Activated T-cell treated with anti-CD3 and anti-CD28 coated beads, Interleukin-2, amount 50 U/mL, for 4 hours (primary cell): Measurements from ENCODE around the gene TPSG1. TPM values are rescaled to one million over a fixed set of nuclear protein-coding genes. Genes with fewer than 3 reads are reported as not detected.
A peak's percentile ranks its signal among the peaks of the same experiment; 100 is the strongest.
"Not testable (repeated sequence)": the region's sequence is repeated elsewhere in the genome, so short reads cannot be mapped to it uniquely, and the experiment has no call there.

Source experiments
- ATAC-seq, 2 donors: fragments of 200-7000 bp; cut with Tn5 transposase; one replicate each; pipeline ENCODE4 v1.10.0; 2021
- DNase-seq: peaks from one replicate; pipeline ENCODE4 v3.0.0-alpha.2; 2020
- H3K27me3 Mint-ChIP-seq: one replicate; pipeline ENCODE4 v1.8.0; 2021; ENCODE audit warnings: low read depth, mixed read lengths
- H3K36me3 Mint-ChIP-seq: one replicate; pipeline ENCODE4 v1.8.0; 2022; ENCODE audit warnings: mixed read lengths; ENCODE audit not compliant: insufficient read depth
- H3K4me1 Mint-ChIP-seq: one replicate; pipeline ENCODE4 v1.8.0; 2021; ENCODE audit warnings: low read depth, mixed read lengths
- H3K4me3 Mint-ChIP-seq: one replicate; pipeline ENCODE4 v1.8.0; 2021; ENCODE audit warnings: mild to moderate bottlenecking, moderate library complexity, mixed read lengths
- H3K9me3 Mint-ChIP-seq: one replicate; pipeline ENCODE4 v1.8.0; 2021; ENCODE audit warnings: mixed read lengths
- total RNA-seq, 3 donors: library from RNA; stranded (reverse); gene quantifications; one replicate each; pipeline ENCODE4 v1.2.1, GENCODE V29; 2021

Gene TPSG1
- total RNA-seq, 3 donors from 2014 or later: not detected

DNA sequence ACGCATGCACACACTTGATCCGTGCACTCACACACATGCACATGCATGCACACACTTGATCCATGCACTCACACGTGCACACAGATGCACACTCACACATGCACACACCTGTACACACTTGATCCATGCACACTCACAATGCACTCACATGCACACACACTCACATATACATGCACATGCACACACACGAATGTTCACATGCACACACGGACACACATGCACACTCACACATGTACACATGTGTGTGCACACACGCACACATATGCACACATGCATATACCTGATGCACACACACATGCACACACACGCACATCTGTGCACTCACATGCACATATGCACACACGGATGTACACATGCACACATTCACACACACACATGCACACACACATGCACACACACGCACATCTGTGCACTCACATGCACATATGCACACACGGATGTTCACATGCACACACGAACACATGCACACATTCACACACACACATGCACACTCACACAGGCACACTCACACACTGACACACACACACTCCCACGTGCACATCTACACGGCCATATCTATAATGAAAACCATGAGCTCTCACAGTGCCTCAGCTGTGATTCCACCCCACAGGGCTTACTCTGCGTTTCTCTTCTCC, 23.0 kb upstream of the TPSG1 start:
- not testable (repeated sequence) for DNase-seq, H3K4me1 Mint-ChIP-seq, H3K36me3 Mint-ChIP-seq, ATAC-seq, H3K4me3 Mint-ChIP-seq, H3K9me3 Mint-ChIP-seq, H3K27me3 Mint-ChIP-seq

DNA sequence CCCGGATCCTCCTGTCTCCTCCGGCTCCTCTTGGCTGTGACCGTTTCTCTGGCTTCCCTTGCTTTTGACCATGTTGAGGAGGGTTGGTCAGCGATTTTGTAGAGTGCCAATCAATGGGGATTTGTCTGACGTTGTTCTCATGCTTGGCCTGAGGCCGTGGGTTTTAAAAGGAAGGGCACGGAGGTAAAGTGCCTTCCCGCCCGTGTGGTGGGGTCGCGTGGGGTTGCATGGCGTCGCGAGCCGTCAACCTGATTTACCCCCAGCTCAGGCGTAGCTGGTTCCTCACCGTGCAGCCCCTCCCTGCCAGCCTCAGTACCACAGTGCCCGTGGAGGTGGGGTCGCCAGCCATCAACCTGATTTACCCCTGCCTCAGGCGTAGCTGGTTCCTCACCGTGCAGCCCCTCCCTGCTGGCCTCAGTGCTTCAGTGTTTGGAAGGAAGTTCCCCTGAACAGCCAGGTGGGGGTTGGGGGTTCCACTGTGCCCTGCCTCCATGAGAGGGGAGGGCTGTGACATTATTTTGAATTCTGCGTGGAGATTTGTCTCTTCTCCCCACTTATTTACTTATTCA, 20.5 kb upstream of the TPSG1 start:
- H3K36me3 Mint-ChIP-seq: no peaks in the 10 kb centered on the region
- H3K4me1 Mint-ChIP-seq: peaks cover 2% of the 10 kb centered on the region
- no peak overlapping the region for H3K4me3 Mint-ChIP-seq
- H3K27me3 Mint-ChIP-seq: peaks cover 9% of the 10 kb centered on the region
- H3K9me3 Mint-ChIP-seq: no peaks in the 10 kb centered on the region
- DNase-seq (no peak), ATAC-seq (no peak)

DNA sequence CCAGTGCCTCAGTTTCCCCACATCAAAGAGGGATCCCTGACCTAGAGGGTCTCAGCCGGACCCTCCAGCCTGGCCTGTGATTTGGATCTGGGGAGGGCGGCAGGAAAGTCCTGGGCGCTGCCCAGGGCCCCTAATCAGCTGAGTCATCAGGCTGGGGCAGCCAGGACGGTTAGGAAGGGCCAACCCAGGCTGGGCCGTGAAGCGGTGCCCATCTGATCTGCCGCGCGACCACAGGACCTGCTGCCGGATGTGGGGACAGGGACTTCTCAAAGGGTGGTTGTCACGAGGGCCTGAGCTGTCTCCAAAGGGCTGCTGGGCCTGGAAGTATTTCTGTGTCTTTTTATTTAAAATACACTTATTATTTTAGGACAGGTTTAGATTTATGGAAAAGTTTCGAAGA, 19.8 kb upstream of the TPSG1 start:
- H3K4me3 Mint-ChIP-seq: no peak overlapping the region
- no peaks in the 10 kb centered on the region for H3K9me3 Mint-ChIP-seq
- H3K27me3 Mint-ChIP-seq: peaks cover 9% of the 10 kb centered on the region
- peaks cover 2% of the 10 kb centered on the region for H3K4me1 Mint-ChIP-seq
- H3K36me3 Mint-ChIP-seq: no peaks in the 10 kb centered on the region
- ATAC-seq (no peak), DNase-seq (no peak)

DNA sequence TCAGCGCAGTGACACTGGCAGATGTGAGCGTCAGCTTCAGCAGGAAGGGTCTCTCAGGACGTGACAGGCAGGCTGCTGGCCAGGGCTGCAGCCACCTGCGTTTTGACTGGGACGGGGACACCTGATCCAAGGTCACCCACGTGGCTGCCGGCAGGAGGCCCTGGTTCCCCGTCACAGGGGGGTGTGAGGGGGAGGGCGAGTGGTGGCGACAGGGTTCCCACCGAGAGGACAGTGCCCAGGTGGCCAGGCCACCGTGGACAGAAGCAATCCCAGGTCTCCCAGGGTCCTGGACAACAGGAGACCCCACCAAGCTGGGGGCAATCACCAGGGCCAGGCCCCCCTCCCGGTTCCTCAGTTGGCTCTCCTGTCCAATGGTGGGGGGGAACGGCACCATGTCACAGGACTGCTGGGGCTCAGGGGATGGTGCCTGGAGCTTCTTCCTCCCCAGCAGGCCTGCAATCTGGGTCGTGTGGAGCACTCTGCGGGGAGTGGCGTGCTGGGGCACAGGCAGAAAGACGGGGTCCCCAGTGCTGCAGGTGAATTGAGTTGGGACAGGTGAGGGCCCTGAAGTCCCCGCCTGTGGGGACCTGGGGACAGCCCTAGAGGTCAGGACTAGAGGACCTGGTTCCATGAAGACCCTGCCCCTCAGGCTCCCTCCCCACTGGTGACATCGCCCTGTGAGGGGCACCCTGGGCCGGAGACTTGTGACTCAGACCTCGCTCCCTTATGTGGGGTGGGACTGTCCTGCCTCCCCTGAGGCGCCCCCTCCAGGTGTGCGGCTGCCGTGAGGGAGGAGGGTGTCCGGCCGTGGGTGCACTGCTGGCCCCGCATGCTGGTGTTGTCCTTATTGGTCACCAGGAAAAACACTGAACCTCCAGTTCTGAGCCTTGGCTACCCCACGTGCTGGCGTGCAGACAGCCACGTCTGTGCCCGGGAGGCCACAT, 19.1 kb upstream of the TPSG1 start:
- ATAC-seq, H3K9me3 Mint-ChIP-seq, H3K27me3 Mint-ChIP-seq, H3K36me3 Mint-ChIP-seq, H3K4me1 Mint-ChIP-seq, H3K4me3 Mint-ChIP-seq, DNase-seq: not testable (repeated sequence)

DNA sequence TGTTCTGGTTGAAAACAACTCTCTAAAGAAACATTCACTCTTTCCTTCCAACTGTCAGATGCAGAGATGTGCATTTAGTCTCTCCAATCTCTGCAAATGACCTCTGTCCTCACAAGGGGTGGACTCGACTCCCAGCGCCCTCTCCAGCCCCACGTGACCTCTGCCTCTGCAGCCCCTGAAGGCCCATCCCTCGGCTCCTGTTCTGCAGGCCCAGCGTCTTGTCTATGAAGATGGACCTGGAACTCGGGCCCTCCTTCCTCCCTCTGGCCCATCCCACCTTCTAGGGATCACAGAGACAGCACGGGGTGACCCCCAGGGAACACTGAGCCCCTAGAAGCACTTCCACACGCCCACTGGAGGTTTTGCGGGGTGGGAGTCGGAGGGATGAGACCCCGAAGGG, 18.3 kb upstream of the TPSG1 start:
- H3K36me3 Mint-ChIP-seq, H3K4me1 Mint-ChIP-seq, DNase-seq, H3K9me3 Mint-ChIP-seq, ATAC-seq, H3K4me3 Mint-ChIP-seq, H3K27me3 Mint-ChIP-seq: not testable (repeated sequence)

DNA sequence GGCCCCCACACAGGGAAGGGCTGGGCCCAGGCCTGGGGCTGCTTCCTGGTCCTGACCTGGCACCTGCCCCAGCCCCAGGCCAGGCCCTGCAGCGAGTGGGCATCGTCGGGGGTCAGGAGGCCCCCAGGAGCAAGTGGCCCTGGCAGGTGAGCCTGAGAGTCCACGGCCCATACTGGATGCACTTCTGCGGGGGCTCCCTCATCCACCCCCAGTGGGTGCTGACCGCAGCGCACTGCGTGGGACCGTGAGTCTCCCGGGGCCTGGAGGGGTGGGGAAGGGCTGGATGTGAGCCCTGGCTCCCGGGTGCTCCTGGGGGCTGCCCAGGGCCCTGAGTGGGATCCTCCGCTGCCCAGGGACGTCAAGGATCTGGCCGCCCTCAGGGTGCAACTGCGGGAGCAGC, 16.0 kb upstream of the TPSG1 start:
- H3K9me3 Mint-ChIP-seq, H3K4me1 Mint-ChIP-seq, ATAC-seq: not testable (repeated sequence)

DNA sequence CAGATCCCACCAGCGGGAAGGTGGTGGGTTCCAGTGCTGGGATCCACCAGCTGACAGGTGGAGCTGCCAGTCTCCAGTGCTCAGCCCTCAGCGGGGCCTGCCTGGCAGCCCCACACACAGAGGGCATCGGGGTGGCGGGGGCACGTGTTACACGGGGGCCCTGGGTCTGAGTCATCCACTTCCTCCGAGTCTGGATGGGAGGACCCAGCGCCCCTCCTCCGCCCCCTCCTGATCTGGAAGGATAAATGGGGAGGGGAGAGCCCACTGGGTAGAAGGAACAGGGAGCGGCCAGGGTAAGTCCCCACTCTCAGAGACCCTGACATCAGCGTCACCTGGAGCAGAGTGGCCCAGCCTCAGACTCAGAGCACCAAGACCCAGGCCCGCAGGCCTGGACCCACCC, 15.4 kb upstream of the TPSG1 start, which contains the start of gene TPSAB1:
Gene TPSAB1 (plus strand): TSS at position 270 of the 400 bp plus-strand sequence. CDS start 234 bp downstream, outside the sequence.
- not testable (repeated sequence) for H3K27me3 Mint-ChIP-seq, H3K9me3 Mint-ChIP-seq, ATAC-seq, DNase-seq, H3K4me1 Mint-ChIP-seq, H3K36me3 Mint-ChIP-seq, H3K4me3 Mint-ChIP-seq

More for the DNA sequence above, 16.0 kb upstream of the TPSG1 start:
- DNase-seq, H3K27me3 Mint-ChIP-seq, H3K4me3 Mint-ChIP-seq, H3K36me3 Mint-ChIP-seq: not testable (repeated sequence)

DNA sequence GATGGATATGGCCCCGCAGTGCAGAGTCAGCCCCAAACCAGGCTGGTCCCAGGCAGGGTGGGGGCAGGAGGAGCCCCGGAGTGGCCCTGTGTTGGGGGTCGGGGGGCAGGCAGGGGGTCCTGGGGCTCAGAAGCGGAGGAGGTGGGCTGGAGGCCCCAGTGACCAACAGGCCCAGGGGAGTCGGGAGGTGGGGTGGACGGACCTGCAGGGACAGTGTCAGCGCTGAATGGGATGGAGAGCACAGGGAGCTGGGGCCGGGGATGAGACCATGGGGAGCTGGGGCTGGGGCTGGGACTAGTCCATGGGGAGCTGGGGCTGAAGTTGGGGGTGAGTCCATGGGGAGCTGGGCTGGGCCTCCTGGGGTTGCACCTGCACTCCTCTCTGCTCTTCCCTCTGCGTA, 14.5 kb upstream of the TPSG1 start:
- not testable (repeated sequence) for DNase-seq, H3K36me3 Mint-ChIP-seq, H3K4me3 Mint-ChIP-seq, H3K9me3 Mint-ChIP-seq, H3K4me1 Mint-ChIP-seq, H3K27me3 Mint-ChIP-seq, ATAC-seq

DNA sequence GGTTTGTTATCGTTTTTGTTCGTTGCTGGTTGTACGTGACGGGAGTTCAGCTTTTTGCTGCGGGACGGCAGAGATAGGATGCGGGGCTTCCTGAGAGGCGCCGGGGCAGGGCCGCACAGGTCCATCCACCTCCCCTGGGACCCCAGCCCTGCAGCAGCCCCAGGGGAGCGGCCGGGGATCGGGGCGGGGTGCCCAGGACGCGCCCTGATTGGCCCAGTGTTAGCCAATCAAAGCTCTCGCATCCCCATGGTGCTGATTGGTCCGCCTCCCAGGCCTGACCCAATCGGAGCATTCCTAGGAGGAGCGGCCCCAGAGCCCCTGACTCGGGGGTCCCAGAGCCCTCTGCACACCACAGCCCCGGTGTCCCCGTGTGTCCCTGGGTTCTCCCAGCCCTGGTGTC, 13.8 kb upstream of the TPSG1 start:
- ATAC-seq: peak in 1 of 2 donors; percentile 24
- H3K4me1 Mint-ChIP-seq, H3K9me3 Mint-ChIP-seq, DNase-seq, H3K36me3 Mint-ChIP-seq, H3K27me3 Mint-ChIP-seq, H3K4me3 Mint-ChIP-seq: not testable (repeated sequence)

DNA sequence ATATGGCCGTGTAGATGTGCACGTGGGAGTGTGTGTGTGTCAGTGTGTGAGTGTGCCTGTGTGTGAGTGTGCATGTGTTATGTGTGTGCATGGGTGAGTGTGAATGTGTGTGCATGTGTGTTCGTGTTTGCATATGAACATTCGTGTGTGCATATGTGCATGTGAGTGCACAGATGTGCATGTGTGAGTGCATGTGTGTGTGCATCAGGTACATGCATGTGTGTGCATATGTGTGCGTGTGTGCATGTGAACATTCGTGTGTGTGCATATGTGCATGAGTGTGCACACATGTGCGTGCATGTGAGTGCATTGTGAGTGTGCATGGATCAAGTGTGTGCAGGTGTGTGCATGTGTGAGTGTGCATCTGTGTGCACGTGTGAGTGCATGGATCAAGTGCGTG, 12.9 kb upstream of the TPSG1 start:
- DNase-seq: no peak
- Mint-ChIP-seq H3K4me1 (no peaks in the 10 kb centered on the region), H3K4me3 (no peak overlapping the region), H3K27me3 (no peaks in the 10 kb centered on the region), H3K36me3 (no peaks in the 10 kb centered on the region), H3K9me3 (no peaks in the 10 kb centered on the region)
- no peak for ATAC-seq

DNA sequence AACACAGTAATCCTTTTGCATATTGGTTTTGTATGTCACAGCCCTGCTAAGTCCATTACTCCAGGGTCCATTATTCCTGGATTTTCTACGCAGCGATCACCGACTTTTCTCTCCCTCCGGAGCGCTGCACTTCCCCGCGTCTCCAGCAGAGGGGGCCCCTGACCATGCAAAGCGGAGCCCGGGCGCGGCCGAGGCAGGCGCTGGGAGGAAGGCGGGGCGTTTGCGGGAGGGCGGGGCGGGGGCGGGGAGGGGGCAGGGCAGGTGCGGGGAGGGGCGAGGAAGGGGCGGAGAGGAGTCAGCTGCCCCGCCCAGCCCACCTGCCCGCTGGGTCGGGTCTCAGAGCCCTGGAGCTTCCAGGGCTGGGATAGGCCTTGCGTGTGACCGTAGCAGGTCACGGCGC, 11.6 kb upstream of the TPSG1 start:
- H3K27me3 Mint-ChIP-seq, H3K4me1 Mint-ChIP-seq, H3K9me3 Mint-ChIP-seq, DNase-seq, H3K36me3 Mint-ChIP-seq, H3K4me3 Mint-ChIP-seq: not testable (repeated sequence)
- peak; percentile 66 to 68 for ATAC-seq

DNA sequence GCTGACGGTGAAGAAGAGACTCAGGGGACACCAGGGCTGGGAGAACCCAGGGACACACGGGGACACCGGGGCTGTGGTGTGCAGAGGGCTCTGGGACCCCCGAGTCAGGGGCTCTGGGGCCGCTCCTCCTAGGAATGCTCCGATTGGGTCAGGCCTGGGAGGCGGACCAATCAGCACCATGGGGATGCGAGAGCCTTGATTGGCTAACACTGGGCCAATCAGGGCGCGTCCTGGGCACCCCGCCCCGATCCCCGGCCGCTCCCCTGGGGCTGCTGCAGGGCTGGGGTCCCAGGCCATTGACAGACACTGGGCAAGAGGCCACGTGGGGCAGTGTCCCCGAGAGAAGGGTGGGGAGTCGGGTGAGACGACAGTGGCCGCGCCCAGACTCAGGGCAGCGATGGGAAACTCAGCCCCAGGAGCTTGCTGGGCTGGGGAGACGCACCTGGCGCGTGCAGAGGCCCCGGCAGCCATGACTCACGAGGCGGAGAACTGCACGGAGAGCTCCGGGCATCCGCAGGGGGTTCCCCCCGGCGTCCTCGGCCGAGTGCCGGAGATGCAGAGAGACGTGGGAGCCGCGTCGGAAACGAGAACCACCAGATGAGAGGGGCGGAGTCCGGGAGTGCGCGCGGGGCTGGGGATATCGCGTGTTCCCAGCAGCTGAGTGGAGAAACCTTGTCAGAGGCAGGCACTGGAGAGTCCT, 7.1 kb upstream of the TPSG1 start:
- not testable (repeated sequence) for H3K36me3 Mint-ChIP-seq, H3K4me1 Mint-ChIP-seq, H3K27me3 Mint-ChIP-seq, DNase-seq, H3K4me3 Mint-ChIP-seq, H3K9me3 Mint-ChIP-seq
- ATAC-seq: peak; percentile 46 to 62

DNA sequence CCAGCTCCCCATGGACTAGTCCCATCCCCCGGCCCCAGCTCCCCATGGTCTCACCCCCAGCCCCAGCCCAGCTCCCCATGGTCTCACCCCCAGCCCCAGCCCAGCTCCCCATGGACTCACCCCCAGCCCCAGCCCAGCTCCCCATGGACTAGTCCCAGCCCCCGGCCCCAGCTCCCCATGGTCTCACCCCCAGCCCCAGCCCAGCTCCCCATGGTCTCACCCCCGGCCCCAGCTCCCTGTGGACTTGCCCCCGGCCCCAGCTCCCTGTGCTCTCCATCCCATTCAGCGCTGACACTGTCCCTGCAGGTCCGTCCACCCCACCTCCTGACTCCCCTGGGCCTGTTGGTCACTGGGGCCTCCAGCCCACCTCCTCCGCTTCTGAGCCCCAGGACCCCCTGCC, 6.2 kb upstream of the TPSG1 start:
- ATAC-seq, DNase-seq, H3K4me3 Mint-ChIP-seq, H3K9me3 Mint-ChIP-seq, H3K27me3 Mint-ChIP-seq, H3K4me1 Mint-ChIP-seq, H3K36me3 Mint-ChIP-seq: not testable (repeated sequence)

DNA sequence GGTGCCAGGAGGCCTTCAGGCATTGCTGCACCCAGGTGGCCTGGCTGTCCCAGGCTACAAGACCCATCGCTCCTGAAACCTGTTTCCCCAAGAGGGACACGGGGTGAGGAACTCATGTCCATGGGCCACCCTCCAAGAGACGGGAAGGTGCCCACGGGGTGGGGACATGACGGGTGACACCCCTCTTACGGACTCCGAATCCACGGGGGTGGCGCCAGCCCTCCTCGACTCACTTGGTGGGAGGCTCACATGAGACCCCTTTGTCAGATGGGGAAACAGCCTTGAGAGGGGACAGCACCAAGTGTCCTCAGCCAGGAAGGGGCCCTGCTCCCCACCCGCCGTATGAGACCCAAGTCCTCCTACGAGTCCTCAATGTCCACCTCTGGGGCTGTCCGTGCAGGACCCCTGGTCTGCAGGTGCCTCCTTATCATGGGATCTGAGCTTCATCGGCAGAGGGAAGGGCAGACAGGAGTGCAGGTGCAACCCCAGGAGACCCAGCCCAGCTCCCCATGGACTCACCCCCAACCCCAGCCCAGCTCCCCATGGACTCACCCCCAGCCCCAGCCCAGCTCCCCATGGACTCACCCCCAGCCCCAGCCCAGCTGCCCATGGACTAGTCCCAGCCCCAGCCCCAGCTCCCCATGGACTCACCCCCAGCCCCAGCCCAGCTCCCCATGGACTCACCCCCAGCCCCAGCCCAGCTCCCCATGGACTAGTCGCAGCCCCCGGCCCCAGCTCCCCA, 5.6 kb upstream of the TPSG1 start:
- not testable (repeated sequence) for H3K4me3 Mint-ChIP-seq, H3K36me3 Mint-ChIP-seq, DNase-seq, H3K9me3 Mint-ChIP-seq, ATAC-seq, H3K4me1 Mint-ChIP-seq, H3K27me3 Mint-ChIP-seq
